NCI-H510A (cell line): Measurements from ENCODE around the gene SENP3.
"Not testable (repeated sequence)": the region's sequence is repeated elsewhere in the genome, so short reads cannot be mapped to it uniquely, and the experiment has no call there.

ENCODE experiments used
- DNase-seq: peaks from one replicate; lab custom pipeline; 2025; lab: John Stamatoyannopoulos, UW

SENP3 gene

GRCh38 chr17:7597561-7597960 is 35.8 kb downstream of the SENP3 start:
- not testable (repeated sequence) for DNase-seq

- DNase-seq = no peak
Observed at GRCh38 chr17:7606280-7606679, 44.6 kb downstream of the SENP3 start.

GRCh38 chr17:7610641-7611040 is 48.9 kb downstream of the SENP3 start:
- no peak for DNase-seq

- DNase-seq = no peak
Observed at GRCh38 chr17:7611635-7612293, 50.0 kb downstream of the SENP3 start.

DNA sequence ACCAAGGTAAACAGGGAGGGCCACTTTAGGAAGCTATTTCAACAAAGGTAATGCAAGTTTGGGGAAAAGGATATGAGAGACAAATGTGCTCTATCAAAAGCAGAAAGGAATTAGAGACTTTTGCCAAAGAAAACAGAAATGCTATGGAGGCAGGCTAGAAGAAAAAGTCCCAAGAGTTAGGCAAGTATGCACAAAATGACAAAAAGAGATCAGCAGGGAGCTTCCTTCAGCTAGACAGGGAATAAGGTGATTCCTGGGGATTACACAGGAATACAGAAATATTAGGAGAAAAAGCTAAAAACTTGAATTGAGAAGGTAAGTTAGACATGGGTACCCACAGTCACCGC is 50.5 kb downstream of the SENP3 start:
- DNase-seq = no peak

- no peak for DNase-seq
Observed at GRCh38 chr17:7613769-7614424, 52.2 kb downstream of the SENP3 start.

- DNase-seq = peak; percentile 98
Observed at GRCh38 chr17:7614425-7615264, 52.9 kb downstream of the SENP3 start, which contains the start of gene FXR2. Gene FXR2, minus strand, starts transcription at chr17:7614897. Its CDS starts 365 bp downstream, at chr17:7614532.

- DNase-seq = no peak
Observed at GRCh38 chr17:7615265-7615747, 53.6 kb downstream of the SENP3 start.

- no peak for DNase-seq
Observed at GRCh38 chr17:7618608-7619007, 56.9 kb downstream of the SENP3 start.

- no peak for DNase-seq
Observed at GRCh38 chr17:7620835-7621234, 59.1 kb downstream of the SENP3 start.
